NCI-H510A treated with DMSO at 0.1 percent for 48 hours (cell line): Measurements from ENCODE around the gene CALML5.

Experiments used
- DNase-seq: peaks from one replicate; lab custom pipeline; 2025; lab: John Stamatoyannopoulos, UW

Gene CALML5

DNA sequence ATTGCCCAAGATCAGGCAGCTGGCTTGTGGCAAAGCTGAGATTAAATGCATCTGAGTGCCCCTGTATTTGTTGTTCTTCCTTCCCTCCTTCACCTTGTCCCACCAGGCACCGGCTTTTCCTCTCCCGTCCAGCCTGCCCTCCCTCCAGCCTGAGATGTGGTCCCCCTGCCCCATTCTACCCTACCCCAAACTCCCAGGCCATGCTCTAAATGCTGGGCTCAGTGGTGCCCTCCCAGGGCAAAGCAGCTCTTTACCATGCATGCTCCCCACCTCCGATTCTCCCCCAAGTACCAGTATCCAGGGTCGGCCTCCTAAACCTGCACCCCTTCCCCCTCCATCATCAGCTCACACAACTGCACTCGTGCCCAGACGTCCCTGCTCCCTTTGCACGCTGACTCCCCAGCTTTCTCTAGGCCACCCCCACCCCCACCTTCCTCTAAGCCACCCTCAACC, 36.5 kb downstream of the CALML5 start:
- no peak for DNase-seq

DNA sequence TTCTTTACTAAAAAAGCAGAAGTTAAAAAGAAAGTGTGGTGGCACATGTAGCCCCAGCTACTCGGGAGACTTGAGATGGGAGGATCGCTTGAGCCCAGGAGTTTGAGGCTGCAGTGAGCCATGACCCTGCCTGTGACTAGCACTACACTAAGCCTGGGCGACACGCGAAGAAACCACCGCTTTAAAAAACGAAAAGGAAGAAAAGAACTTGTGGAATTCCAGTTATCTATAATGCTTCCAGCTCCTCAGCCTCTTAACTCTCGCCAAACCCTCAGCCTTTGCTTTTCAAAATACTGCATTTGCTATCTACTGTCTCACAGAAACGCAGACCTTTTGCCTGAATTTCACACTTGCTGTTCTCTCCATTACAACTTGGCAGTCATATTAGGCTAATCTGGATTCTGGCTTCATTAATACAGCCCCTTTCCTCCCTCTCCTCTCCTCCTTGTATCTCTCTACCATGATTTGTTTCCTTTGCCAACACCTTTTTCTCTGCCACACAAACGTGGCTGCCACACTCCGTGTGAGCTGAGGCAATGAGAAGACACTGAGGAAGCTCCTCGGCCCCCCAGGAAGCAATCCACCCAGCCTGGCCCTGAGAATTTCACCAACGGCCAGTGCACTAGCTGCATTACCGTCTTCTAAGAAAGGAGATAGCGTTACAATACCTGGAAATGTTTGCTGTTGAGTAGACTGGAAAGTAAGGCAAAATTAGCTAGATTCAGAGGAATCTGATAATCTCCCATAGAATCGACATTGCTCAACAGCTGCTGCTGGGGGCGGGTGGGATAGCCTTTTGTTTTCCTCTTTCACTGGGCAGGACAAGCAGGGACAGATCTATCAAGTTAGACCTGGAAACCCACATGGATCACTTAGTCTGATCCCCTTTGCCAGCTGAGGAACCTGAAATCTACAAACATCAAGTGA, 37.2 kb downstream of the CALML5 start:
- no peak for DNase-seq

- no peak for DNase-seq
Measured at GRCh38 chr10:5461203-5461588, 38.2 kb downstream of the CALML5 start.

DNA sequence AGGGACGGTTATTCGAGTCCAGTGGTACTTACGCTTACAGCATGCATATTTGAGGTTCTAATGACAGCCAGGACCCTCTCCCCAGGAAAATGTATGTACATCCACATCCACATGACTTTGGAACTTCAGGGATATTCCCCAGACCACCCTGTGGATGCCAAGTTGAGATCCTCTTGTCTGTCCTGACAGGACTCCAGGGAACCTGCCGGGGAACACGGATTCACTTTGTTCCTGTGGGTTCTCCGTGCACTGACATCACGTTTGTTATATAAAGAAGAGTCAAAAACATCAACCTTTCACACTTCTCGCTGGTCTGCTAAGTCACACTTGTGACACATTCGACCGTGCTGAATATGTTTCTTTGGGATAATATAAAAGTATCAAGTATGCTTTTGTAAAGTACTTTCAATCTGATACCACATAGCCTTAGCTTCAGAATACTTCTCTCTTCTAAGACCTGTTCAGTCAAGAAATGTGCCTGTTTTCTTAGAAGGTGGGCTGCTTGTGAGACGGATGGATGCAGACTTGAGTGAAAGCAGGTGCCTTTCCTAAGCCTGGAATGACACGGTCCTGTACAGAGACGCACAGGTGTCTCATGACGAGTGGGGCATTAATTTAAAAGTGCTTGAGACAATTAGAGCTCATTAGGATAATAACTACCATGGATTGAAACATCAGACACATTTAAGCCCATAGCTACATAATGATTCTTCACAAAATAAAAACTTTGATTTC, 38.7 kb downstream of the CALML5 start:
- no peak for DNase-seq

DNA sequence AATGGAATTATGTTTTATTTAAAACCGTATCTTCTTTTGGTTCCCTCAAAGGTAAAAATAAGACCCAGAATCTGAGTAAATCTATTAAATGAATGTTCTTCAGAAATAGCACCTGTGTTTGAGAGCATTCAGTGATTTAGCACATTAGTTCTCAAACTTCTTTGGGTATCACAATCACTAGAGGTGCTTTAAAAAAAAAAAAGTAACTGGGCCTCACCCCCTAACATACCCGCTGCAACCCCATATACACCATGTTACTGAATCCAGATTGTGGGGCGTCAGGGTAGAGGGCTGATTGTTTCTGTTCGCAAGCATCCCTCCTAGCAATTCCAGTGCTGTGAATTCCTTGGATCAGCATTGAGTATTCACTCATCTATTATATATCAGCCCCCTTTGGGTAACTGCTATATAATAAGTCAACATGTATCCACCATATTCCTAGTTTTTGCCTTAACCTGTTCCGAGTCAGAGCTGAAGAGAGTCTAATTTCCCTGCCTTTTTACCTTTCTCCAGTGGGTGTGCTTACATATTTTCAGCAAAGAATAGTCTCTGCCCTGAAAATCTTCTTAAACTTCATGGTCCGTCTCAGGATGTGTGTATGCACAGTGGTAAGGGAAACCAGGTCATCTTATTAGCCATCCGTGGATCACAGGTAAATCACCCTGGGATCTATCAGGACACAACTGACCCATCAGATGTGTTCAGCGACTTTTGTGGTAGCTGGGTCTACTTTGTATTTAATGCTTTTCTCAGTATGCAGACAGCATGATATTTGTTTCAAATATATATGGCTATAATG, 40.2 kb downstream of the CALML5 start:
- no peak for DNase-seq

DNA sequence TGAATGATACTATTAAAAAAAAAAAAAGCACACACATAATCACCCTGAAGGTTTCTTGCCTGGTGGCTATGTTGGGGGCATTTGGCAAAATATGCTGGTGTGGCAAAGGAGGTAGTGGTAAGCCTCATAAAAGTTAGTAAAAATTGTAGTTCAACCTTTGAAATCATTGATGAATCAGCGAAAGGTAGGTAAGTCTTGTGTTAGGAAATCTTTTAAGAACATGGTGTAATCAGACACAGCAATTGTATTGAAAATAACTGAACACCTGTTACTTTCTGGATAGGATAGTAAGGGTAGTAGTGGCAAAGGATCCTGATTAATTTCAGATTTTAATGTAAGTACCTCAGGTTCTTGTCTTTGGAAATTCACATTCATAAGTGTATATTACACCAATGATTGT, 40.9 kb downstream of the CALML5 start:
- DNase-seq: no peak

DNA sequence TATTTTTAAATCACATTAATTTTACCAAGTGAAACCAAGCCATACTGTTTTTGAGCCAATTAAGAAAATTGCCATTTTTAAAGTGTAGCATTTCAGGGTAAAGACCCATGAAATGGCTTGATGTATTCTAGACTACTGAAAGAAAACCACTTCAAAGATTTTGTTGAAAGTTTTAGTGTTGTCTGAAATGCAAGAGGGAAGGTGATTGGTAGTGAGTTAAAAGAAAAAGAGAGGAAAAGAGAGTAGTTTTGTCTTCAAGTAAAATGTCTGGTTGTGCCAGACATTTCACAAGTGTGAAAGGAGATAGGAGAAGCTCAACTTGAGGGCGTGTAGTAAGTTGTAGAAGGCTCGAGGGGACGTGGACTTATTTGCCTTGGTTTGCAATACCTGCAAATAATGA, 41.6 kb downstream of the CALML5 start:
- no peak for DNase-seq

DNA sequence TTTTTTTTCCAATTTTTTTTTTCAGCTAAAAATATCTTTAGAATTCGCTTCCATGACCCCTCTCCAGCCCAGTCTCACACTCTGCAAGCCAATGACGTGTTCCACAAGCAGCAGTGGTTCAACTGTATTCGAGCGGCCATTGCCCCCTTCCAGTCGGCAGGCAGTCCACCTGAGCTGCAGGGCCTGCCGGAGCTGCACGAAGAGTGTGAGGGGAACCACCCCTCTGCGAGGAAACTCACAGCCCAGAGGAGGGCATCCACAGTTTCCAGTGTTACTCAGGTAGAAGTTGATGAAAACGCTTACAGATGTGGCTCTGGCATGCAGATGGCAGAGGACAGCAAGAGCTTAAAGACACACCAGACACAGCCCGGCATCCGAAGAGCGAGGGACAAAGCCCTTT, 42.8 kb downstream of the CALML5 start:
- no peak for DNase-seq

- DNase-seq: no peak
Measured at GRCh38 chr10:5453749-5454489, 45.5 kb downstream of the CALML5 start.

DNA sequence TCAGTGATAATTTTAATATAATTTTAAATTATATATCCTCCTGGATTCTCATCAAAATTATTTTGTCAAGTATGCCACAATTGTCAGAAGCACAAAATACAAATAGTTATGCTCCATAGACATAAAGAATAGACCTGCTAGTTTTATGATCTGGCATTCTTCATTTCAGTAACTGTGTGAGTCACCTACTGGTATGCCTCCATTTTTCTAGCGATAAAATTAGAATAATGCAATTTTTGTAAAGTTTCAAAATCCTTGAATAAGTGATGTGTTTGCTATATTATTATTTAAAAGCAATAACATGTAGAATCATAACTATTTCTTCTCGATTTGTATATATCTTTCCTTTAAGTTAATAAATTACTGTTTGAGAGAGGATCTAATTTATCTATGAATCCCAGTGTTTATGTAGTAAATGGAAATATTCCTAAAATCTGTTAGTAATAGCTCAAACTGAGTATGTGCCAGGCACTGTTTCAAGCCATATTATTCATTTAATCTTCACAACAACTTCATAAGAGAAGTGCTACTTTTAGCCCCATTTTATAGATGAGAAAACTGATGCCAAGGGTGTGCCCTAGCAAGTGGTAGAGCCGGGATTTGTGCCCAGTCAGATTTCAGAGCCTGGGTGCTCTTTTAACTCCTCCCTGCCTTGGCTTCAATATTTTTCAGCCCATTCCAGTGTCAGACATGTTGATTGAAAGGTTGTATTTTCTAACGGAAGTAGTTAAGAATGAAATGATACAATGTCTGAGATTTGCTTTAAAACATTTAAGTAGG, 48.6 kb downstream of the CALML5 start:
- DNase-seq: no peak

- DNase-seq: no peak
Measured at GRCh38 chr10:5449823-5450222, 49.5 kb downstream of the CALML5 start.

- DNase-seq: no peak
Measured at GRCh38 chr10:5449227-5449626, 50.1 kb downstream of the CALML5 start.
